Epithelial cell of proximal tubule (primary cell): ENCODE measurements around the gene STRA6. TPM values are rescaled to one million over a fixed set of nuclear protein-coding genes. Genes with fewer than 3 reads are reported as not detected.

ENCODE experiments used
- DNase-seq: peaks from one replicate; pipeline ENCODE4 v3.0.0-alpha.2; 2011; ENCODE audit warnings: low read depth
- H3K4me3 ChIP-seq: 2 replicates; pipeline ENCODE4 v1.5.1; 2011; ENCODE audit warnings: low read depth, mild to moderate bottlenecking, low read length
- total RNA-seq: library from RNA; depleted of rRNA; stranded (reverse); fragments of >200 nt; gene quantifications from 2 replicates; pipeline ENCODE4 v1.2.3, GENCODE V29; 2015
- TF ChIP-seq, protein P1 (sequence below): conservative IDR thresholded peaks from 2 replicates; pipeline ENCODE4 v1.5.1; 2012; ENCODE audit warnings: low read depth, mild to moderate bottlenecking, low read length

The STRA6 gene
- total RNA-seq, 1 donor from 2014 or later = 3.9 TPM

DNA sequence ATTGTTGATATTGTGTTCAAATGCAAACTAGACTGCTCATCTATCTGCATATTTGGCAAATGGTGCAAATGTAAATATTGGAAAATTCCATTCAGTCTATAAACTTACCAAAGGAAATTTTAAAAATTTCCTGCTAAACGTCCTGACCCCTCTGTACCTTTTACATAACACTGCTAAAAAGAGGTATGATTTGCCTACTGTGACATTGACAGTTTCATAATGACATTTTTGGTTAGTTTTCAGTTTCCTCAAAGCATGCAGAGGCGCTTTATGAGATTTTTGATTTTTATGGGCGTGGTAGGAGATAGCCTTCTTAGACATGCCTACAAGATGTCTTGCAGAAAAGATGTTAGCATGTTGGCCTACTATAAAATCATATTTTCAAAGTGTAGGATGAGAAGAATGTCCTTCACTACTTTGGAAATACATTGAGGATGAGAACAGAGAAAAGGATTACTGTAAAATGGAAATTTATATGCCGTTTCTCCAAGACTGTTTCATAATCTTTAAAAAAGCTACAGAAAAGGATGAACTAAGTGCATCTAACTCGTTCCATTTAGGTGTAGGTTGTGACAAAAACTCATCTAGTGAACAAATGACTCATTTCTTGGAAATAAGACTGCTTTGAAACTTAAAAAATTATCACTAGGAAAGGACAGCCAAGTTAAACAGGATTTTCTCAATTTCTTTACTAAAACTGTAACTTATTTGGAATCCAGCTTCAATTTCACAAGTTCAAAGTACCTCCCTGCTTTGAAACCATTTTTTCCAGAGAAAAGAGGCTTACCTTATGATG, 43.5 kb downstream of the STRA6 start:
- TF ChIP-seq, protein P1, sequence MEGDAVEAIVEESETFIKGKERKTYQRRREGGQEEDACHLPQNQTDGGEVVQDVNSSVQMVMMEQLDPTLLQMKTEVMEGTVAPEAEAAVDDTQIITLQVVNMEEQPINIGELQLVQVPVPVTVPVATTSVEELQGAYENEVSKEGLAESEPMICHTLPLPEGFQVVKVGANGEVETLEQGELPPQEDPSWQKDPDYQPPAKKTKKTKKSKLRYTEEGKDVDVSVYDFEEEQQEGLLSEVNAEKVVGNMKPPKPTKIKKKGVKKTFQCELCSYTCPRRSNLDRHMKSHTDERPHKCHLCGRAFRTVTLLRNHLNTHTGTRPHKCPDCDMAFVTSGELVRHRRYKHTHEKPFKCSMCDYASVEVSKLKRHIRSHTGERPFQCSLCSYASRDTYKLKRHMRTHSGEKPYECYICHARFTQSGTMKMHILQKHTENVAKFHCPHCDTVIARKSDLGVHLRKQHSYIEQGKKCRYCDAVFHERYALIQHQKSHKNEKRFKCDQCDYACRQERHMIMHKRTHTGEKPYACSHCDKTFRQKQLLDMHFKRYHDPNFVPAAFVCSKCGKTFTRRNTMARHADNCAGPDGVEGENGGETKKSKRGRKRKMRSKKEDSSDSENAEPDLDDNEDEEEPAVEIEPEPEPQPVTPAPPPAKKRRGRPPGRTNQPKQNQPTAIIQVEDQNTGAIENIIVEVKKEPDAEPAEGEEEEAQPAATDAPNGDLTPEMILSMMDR = no peak
- H3K4me3 ChIP-seq = no peak overlapping the region
- DNase-seq = no peak

DNA sequence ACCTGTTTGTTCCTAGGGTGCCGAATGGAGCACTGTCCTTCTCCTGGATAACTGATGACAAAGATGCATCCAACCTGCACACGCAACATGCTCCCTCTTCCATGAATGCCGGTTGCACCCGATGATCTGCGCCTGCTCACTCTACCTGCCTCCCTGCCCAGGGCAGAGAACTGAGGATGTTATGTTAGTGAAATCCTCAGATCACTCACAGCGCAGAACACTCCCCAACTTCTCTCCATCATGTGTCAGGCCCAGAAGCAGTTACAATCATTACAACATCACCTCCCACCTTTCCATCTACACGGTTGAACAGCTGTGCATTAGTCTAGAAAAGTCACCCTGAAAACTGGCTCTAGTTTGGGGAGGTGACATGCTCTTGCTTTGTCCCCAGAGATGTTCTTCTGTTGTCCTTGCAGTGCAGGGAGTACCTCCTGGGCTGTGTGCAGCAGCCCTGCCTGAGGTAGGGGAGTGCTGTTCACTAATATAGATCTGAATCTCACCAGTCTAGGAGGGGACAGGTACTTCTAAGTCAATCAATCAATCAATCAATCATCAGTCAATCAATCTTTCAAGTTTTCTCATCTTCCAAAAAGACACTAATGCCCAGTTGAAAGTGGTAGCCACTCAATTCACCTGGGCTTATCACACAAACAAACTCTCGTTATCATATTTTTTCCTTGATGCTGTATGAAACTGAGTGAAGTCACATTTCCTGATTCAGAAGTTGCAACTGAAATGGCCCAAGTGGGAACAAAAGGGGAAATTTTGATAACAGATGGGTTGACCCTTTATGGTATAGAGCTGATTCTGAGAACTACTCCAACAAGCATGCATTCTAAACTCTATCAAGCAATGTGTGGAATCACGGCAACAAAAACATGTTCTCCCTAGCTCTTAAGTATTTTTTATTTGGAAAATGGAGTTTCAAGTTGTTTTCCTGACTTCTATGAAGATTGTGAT, 44.4 kb downstream of the STRA6 start:
- H3K4me3 ChIP-seq = no peak overlapping the region
- TF ChIP-seq, protein P1 = no peak

DNA sequence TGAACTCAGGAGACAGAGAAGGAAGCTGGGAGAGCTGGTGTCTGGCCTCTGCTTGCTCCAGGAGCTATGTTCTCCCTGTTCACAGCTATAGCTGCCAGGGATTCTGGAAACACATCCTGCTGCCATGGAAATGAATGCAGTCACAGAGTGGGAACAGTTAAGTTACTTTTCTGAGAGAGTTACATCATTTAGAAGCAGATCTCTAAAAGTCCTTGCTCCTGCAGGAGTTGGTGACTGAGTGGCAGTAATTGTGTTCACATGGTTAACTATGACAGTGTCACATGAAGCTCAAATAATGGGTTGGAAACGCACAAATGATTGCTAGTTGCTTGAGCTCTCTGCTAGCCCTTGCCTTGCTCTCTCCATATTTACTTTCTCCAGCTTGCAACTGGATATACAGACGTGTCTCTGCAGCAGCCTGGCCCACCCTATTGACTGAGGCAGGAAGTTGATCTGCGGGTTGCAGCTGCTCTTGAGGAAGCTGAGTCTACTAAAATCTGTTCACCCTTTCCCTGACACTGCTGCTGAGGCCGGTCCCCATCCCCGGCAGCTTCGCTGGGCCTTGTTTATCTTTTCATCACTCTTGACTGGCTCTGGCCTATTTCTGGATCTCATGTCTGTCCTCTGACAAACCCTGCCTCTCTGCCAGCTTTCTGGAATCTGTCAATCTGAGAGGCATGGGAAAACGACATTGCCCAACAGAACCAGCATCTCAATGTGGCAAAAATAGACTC, 45.7 kb downstream of the STRA6 start:
- TF ChIP-seq, protein P1 = no peak
- no peak overlapping the region for H3K4me3 ChIP-seq
- DNase-seq = no peak

More for the DNA sequence above, 44.4 kb downstream of the STRA6 start:
- no peak for DNase-seq

DNA sequence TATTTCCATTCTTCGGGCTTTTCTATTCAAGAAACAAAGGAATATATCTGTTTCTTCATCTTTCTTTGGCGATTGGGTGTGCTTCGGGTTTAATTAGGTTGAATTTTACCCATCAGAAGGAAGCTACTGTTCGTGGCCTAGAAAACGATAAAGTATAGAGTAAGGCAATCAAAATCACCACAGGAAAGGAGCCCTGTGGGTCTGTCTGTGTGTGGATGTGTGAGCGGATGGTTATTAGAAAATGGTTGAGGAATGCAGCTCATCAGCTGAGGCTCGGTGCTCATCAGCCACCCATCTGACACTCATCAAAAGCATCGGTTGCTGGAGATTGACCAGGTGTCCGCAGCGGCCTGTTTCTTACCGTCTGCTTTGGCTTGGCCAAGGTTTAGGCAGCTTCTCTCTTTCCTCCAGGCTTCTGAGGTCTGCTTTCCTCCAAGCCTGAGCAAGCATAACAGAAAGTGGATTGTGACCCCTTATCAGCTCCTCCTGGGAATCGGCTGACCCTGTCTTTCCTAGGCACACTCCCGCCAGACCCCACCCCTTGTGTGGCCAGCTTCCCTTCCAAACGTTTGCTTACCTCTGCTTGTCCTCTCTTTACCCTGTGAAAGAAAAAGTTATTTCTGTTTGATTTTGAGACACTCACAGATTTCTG, 46.7 kb downstream of the STRA6 start:
- no peak for DNase-seq
- no peak overlapping the region for H3K4me3 ChIP-seq
- TF ChIP-seq, protein P1 = no peak

DNA sequence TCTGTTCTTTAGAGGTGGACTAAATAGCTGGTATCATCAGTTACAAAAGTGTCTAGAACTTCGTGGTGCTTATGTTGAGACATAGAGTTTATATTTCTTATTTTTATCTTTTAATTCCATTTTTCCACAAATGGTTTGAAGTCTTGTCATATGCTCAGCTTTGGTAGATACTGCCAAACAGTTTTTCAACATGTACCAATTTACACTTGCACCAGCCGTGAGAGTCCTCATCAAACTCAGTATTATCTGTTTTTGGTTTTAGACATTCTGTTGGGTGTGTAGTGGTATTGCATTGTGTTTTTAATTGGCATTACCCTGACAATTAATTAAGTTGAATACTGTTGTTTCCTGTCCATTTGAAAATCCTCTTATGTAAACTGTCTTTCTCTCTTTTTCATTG, 55.5 kb downstream of the STRA6 start:
- no peak overlapping the region for H3K4me3 ChIP-seq
- TF ChIP-seq, protein P1 = no peak

DNA sequence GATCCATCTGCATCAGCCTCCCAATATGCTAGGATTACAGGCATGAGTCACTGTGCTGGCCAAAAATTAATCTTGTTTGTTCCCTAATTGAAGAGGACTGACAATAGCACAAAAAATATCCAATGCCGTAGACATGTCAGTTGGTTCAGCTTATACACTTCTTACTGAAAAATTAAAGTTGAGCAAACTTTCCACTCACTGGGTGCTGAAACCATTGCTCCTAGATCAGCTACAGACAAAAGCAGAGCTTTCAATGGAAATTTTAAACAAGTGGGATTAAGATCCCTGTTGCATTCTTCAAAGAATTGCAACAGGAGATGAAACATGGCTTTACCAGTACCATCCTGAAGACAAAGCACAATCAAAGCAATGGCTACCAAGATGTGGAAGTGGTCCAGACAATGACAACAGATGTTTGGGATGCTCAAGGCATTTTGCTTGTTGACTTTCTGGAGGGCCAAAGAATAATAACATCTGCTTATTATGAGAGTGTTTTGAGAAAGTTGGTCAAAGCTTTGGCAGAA, 56.2 kb downstream of the STRA6 start:
- DNase-seq = no peak
- no peak overlapping the region for H3K4me3 ChIP-seq
- TF ChIP-seq, protein P1 = no peak

More for the DNA sequence above, 55.5 kb downstream of the STRA6 start:
- DNase-seq = no peak
